ENCODE results near the gene SMC2. TPM values are rescaled to one million over a fixed set of nuclear protein-coding genes. Genes with fewer than 3 reads are reported as not detected.

The SMC2 gene
- 4.2 and 7.8 TPM in 2 replicates for total RNA-seq

DNA sequence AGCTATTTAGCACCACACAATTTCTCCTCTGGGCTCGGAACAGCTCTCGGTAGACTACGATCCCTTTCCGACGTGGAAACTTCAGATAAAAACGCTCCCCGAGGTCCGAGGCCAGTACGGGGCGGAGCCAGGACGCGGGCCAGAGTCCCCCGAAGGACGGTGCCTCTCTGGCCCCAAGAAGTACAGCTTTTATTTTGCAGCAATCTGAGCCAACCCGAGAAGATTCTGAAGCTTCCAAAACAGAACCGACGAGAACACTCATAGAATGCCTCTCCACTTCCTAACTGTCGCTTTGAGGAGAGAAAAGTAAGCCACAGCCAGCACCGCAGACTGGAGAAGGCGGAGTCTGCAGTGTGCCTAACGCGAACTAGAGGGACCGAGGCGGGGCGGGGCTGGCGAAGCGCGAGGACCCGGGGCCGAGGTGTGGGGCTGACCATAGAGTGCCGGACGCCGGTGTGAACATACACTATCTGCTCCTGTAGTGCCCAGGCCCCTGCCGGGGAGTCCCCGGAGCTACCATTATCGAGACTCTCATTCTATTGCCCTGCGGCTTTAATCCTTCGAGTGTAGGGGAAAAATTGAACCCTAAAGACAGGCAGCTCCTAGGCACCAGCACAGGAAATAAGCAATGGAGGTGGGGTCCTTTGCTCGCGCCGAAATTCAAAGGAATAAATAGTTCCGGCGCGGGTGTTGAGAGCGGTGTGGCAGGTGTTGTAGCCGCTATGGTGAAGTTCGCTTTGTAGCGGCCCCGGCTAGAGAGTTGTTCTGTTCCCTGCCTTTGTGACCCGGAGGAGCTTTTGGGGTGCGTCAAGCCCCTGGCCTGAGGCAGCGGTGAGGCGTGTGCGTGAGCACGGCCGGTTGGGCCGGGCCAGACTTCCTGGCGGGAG lies at the start of gene SMC2:
SMC2 (plus strand) TSS at position 663 of the 887 bp plus-strand sequence. CDS start 1,076 bp downstream, outside the sequence.

Measured in cardiac atrium fibroblast (primary cell).